HepG2 (cell line): Measurements from ENCODE around the gene ZNF547. TPM values are rescaled to one million over a fixed set of nuclear protein-coding genes. Genes with fewer than 3 reads are reported as not detected.

Experiments
- CBX2 ChIP-seq, 2 experiments: fragments of 200-600 bp in 1 of 2; sonication (generic); formaldehyde crosslinking in 1 of 2; IDR thresholded peaks; 2 replicates each; pipeline versions ENCODE4 v1.7.0 to v1.8.1; 2018 to 2022; ENCODE audit warnings: low read depth in 2 of 2, low read length in 1 of 2, mild to moderate bottlenecking in 1 of 2, missing genetic modification reagents in 1 of 2
- CEBPG ChIP-seq: IDR thresholded peaks from 2 replicates; pipeline ENCODE4 v1.6.1; 2016
- DPF2 ChIP-seq: sonication (generic); formaldehyde crosslinking; IDR thresholded peaks from 2 replicates; pipeline ENCODE4 v1.4.0; 2020; ENCODE audit warnings: mild to moderate bottlenecking, low read depth, missing genetic modification reagents, borderline replicate concordance
- HMGA1 ChIP-seq: sonication (generic); formaldehyde crosslinking; conservative IDR thresholded peaks from 2 replicates; pipeline ENCODE4 v1.4.0; 2020; ENCODE audit warnings: missing genetic modification reagents
- MED8 ChIP-seq: sonication (generic); formaldehyde crosslinking; IDR thresholded peaks from 2 replicates; pipeline ENCODE4 v1.8.1; 2023; ENCODE audit warnings: mild to moderate bottlenecking, missing genetic modification reagents; ENCODE audit not compliant: insufficient replicate concordance
- NCOA2 ChIP-seq: sonication (generic); formaldehyde crosslinking; IDR thresholded peaks from 2 replicates; pipeline ENCODE4 v1.8.0; 2022; ENCODE audit warnings: inconsistent platforms
- PHF8 ChIP-seq: sonication (generic); formaldehyde crosslinking; IDR thresholded peaks from 2 replicates; pipeline ENCODE4 v1.5.0; 2020; ENCODE audit warnings: missing genetic modification reagents
- RAD21 ChIP-seq: fragments of 450-650 bp; formaldehyde crosslinking; IDR thresholded peaks from 2 replicates; pipeline ENCODE4 v1.5.0; 2020; ENCODE audit warnings: mild to moderate bottlenecking
- SRSF9 ChIP-seq: fragments of 200-400 bp; formaldehyde crosslinking; IDR thresholded peaks from 2 replicates; pipeline ENCODE4 v1.6.1; 2018; ENCODE audit warnings: borderline replicate concordance, mild to moderate bottlenecking, low read depth, low read length; ENCODE audit not compliant: insufficient read depth, poor library complexity, severe bottlenecking
- SSRP1 ChIP-seq: IDR thresholded peaks from 2 replicates; pipeline ENCODE4 v1.6.1; 2016; ENCODE audit warnings: control low read depth
- TGIF2 ChIP-seq: IDR thresholded peaks from 2 replicates; pipeline ENCODE4 v1.6.1; 2016; ENCODE audit warnings: control low read depth, missing compliant biosample characterization
- THYN1 ChIP-seq: sonication (generic); formaldehyde crosslinking; IDR thresholded peaks from 2 replicates; pipeline ENCODE4 v1.8.1; 2023; ENCODE audit warnings: low read depth, mild to moderate bottlenecking, moderate library complexity, missing genetic modification reagents, borderline replicate concordance
- TSC22D2 ChIP-seq: sonication (generic); formaldehyde crosslinking; IDR thresholded peaks from 2 replicates; pipeline ENCODE4 v1.5.1; 2020; ENCODE audit warnings: missing genetic modification reagents, mild to moderate bottlenecking, borderline replicate concordance
- ZFY ChIP-seq: sonication (generic); formaldehyde crosslinking; IDR thresholded peaks from 2 replicates; pipeline ENCODE4 v1.4.0; 2020; ENCODE audit warnings: missing genetic modification reagents
- ZNF225 ChIP-seq: sonication (generic); formaldehyde crosslinking; IDR thresholded peaks from 2 replicates; pipeline ENCODE4 v1.4.0; 2020; ENCODE audit warnings: mild to moderate bottlenecking, missing genetic modification reagents
- ZNF253 ChIP-seq: sonication (generic); formaldehyde crosslinking; IDR thresholded peaks from 2 replicates; pipeline ENCODE4 v1.8.0; 2022; ENCODE audit warnings: mild to moderate bottlenecking, missing genetic modification reagents, borderline replicate concordance
- ZNF326 ChIP-seq: sonication (generic); formaldehyde crosslinking; IDR thresholded peaks from 2 replicates; pipeline ENCODE4 v1.4.0; 2020; ENCODE audit warnings: missing genetic modification reagents, borderline replicate concordance
- ZNF432 ChIP-seq: sonication (generic); formaldehyde crosslinking; IDR thresholded peaks from 2 replicates; pipeline ENCODE4 v1.5.0; 2020; ENCODE audit warnings: missing genetic modification reagents, mild to moderate bottlenecking, borderline replicate concordance
- polyA plus RNA-seq, 8 experiments: library from polyadenylated mRNA; depleted of rRNA in 3 of 8; stranded (reverse) in 7 of 8; unstranded in 1 of 8; fragments of >200 nt; fragmentation: Illumina TruSeq in 4 of 8; extraction: Trizol in 4 of 8; gene quantifications; 2 replicates each; pipeline versions ENCODE4 v1.2.1 to v1.2.3, GENCODE V29; 2011 to 2016; ENCODE audit warnings: low read depth in 4 of 8, missing spikeins in 1 of 8, mixed read lengths in 1 of 8; ENCODE audit not compliant: insufficient read depth in 1 of 8
- total RNA-seq, 5 experiments: library from RNA; depleted of rRNA; stranded (reverse); fragments of >200 nt; fragmentation: Illumina TruSeq; extraction: Trizol; gene quantifications; 2 replicates each; pipeline ENCODE4 v1.2.3, GENCODE V29; 2016; ENCODE audit warnings: low read depth in 1 of 5
- TF ChIP-seq, protein P1 (sequence below): sonication (generic); formaldehyde crosslinking; IDR thresholded peaks from 2 replicates; pipeline ENCODE4 v1.4.0; 2020; ENCODE audit warnings: mild to moderate bottlenecking, missing genetic modification reagents, borderline replicate concordance
- TF ChIP-seq, protein P2 (sequence below): sonication (generic); formaldehyde crosslinking; IDR thresholded peaks from 2 replicates; pipeline ENCODE4 v1.5.0; 2020; ENCODE audit warnings: missing genetic modification reagents
- TF ChIP-seq, protein P3 (sequence below): sonication (generic); formaldehyde crosslinking; IDR thresholded peaks from 2 replicates; pipeline ENCODE4 v1.4.0; 2020; ENCODE audit warnings: mild to moderate bottlenecking, missing genetic modification reagents
- TF ChIP-seq, protein P4 (sequence below): sonication (generic); formaldehyde crosslinking; IDR thresholded peaks from 2 replicates; pipeline ENCODE4 v1.4.0; 2020; ENCODE audit warnings: missing genetic modification reagents, borderline replicate concordance

ZNF547 gene
- total and polyA plus RNA-seq, 2 of the 13 experiments (the other 11 are each of a cell fraction or from before 2014, with no cell fraction given), result 2.0 to 2.6 TPM

DNA sequence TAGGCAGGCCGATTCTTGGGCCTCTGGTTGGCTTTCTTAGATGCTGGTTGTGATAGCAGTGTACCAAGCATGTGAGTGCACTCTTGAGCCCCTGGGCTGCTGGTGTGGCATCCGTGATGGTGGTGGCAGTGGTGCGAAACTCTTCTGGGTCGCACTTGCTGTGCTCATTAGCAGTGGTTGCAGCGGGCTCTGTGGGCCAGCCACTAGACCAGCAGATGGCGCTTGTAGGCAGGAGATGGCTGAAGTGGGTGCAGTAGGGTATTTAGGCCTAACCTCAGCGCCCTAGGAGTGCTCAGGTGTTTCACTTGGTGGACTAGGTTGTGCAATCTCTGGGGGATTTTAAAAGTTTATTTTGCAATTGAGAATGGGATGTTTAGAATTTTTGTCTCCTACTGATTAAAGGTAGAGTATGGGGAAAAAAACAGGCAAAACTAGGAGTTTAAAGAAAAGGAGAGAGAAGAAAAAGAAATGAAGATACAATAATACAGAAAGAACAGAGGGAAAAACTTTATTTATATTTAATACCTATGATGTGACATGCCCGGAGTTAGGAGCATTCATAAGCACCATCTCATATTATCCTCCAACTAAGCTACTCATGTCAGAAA, 43.3 kb downstream of the ZNF547 start (continued):
- TF ChIP-seq, protein P1, sequence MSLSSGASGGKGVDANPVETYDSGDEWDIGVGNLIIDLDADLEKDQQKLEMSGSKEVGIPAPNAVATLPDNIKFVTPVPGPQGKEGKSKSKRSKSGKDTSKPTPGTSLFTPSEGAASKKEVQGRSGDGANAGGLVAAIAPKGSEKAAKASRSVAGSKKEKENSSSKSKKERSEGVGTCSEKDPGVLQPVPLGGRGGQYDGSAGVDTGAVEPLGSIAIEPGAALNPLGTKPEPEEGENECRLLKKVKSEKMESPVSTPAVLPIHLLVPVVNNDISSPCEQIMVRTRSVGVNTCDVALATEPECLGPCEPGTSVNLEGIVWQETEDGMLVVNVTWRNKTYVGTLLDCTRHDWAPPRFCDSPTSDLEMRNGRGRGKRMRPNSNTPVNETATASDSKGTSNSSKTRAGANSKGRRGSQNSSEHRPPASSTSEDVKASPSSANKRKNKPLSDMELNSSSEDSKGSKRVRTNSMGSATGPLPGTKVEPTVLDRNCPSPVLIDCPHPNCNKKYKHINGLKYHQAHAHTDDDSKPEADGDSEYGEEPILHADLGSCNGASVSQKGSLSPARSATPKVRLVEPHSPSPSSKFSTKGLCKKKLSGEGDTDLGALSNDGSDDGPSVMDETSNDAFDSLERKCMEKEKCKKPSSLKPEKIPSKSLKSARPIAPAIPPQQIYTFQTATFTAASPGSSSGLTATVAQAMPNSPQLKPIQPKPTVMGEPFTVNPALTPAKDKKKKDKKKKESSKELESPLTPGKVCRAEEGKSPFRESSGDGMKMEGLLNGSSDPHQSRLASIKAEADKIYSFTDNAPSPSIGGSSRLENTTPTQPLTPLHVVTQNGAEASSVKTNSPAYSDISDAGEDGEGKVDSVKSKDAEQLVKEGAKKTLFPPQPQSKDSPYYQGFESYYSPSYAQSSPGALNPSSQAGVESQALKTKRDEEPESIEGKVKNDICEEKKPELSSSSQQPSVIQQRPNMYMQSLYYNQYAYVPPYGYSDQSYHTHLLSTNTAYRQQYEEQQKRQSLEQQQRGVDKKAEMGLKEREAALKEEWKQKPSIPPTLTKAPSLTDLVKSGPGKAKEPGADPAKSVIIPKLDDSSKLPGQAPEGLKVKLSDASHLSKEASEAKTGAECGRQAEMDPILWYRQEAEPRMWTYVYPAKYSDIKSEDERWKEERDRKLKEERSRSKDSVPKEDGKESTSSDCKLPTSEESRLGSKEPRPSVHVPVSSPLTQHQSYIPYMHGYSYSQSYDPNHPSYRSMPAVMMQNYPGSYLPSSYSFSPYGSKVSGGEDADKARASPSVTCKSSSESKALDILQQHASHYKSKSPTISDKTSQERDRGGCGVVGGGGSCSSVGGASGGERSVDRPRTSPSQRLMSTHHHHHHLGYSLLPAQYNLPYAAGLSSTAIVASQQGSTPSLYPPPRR (CRISPR knock-in tag), result no peak
- TF ChIP-seq, protein P2, sequence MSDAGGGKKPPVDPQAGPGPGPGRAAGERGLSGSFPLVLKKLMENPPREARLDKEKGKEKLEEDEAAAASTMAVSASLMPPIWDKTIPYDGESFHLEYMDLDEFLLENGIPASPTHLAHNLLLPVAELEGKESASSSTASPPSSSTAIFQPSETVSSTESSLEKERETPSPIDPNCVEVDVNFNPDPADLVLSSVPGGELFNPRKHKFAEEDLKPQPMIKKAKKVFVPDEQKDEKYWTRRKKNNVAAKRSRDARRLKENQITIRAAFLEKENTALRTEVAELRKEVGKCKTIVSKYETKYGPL (CRISPR knock-in tag), result no peak
- TF ChIP-seq DPF2 (CRISPR knock-in tag) (no peak), THYN1 (CRISPR knock-in tag) (no peak), ZNF326 (CRISPR knock-in tag) (no peak), NCOA2 (no peak), CBX2 (IDR thresholded peaks at IDR 0.05; ENCODE audit: low read depth, low read length) (no peak), CBX2 (CRISPR knock-in tag; IDR thresholded peaks at IDR 0.05; ENCODE audit: low read depth) (no peak), PHF8 (CRISPR knock-in tag) (0 out of 2 replicates have a peak, but pooled peaks have one; percentile 16), ZNF253 (CRISPR knock-in tag) (no peak), SSRP1 (CRISPR knock-in tag) (no peak), MED8 (CRISPR knock-in tag) (no peak), CEBPG (peak; percentile 80), RAD21 (CRISPR knock-in tag) (peak; percentile 85), SRSF9 (no peak), TGIF2 (CRISPR knock-in tag) (no peak), HMGA1 (no peak), ZNF432 (no peak), ZNF225 (CRISPR knock-in tag) (no peak), TSC22D2 (CRISPR knock-in tag) (no peak), ZFY (CRISPR knock-in tag) (peak; percentile 77)
- TF ChIP-seq, protein P3, sequence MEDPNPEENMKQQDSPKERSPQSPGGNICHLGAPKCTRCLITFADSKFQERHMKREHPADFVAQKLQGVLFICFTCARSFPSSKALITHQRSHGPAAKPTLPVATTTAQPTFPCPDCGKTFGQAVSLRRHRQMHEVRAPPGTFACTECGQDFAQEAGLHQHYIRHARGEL (CRISPR knock-in tag), result no peak
- TF ChIP-seq, protein P4, sequence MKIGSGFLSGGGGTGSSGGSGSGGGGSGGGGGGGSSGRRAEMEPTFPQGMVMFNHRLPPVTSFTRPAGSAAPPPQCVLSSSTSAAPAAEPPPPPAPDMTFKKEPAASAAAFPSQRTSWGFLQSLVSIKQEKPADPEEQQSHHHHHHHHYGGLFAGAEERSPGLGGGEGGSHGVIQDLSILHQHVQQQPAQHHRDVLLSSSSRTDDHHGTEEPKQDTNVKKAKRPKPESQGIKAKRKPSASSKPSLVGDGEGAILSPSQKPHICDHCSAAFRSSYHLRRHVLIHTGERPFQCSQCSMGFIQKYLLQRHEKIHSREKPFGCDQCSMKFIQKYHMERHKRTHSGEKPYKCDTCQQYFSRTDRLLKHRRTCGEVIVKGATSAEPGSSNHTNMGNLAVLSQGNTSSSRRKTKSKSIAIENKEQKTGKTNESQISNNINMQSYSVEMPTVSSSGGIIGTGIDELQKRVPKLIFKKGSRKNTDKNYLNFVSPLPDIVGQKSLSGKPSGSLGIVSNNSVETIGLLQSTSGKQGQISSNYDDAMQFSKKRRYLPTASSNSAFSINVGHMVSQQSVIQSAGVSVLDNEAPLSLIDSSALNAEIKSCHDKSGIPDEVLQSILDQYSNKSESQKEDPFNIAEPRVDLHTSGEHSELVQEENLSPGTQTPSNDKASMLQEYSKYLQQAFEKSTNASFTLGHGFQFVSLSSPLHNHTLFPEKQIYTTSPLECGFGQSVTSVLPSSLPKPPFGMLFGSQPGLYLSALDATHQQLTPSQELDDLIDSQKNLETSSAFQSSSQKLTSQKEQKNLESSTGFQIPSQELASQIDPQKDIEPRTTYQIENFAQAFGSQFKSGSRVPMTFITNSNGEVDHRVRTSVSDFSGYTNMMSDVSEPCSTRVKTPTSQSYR, result no peak
